GM12891 (cell line): Measurements from ENCODE around the gene TNKS1BP1.
"Not testable (repeated sequence)": the region's sequence is repeated elsewhere in the genome, so short reads cannot be mapped to it uniquely, and the experiment has no call there.

ENCODE experiments used
- DNase-seq: peaks from one replicate; pipeline ENCODE4 v3.0.0; 2011; ENCODE audit warnings: low spot score; ENCODE audit not compliant: insufficient read length
- FAIRE-seq: peaks from 2 replicates; lab custom pipeline; 2011; peaks lifted over from hg19 to GRCh38; lab: Jason Lieb, UNC
- PAX5 ChIP-seq: IDR thresholded peaks from 2 replicates; pipeline ENCODE4 v1.6.1; 2011; ENCODE audit warnings: low read length, moderate library complexity, mild to moderate bottlenecking; ENCODE audit not compliant: insufficient read depth, severe bottlenecking
- POLR2A ChIP-seq: IDR thresholded peaks from 2 replicates; pipeline ENCODE4 v1.6.1; 2011; ENCODE audit warnings: low read depth, low read length, control low read depth
- POLR2AphosphoS5 ChIP-seq: IDR thresholded peaks from 2 replicates; pipeline ENCODE4 v1.6.1; 2011; ENCODE audit warnings: low read depth, low read length, control low read depth
- POU2F2 ChIP-seq: IDR thresholded peaks from 2 replicates; pipeline ENCODE4 v1.6.1; 2011; ENCODE audit warnings: low read depth, mild to moderate bottlenecking, control low read depth, low read length, moderate library complexity
- SPI1 ChIP-seq: IDR thresholded peaks from 2 replicates; pipeline ENCODE4 v1.6.1; 2011; ENCODE audit warnings: low read depth, low read length, control low read depth
- TAF1 ChIP-seq: IDR thresholded peaks from 2 replicates; pipeline ENCODE4 v1.6.1; 2011; ENCODE audit warnings: low read depth, low read length, control low read depth

TNKS1BP1 gene

DNA sequence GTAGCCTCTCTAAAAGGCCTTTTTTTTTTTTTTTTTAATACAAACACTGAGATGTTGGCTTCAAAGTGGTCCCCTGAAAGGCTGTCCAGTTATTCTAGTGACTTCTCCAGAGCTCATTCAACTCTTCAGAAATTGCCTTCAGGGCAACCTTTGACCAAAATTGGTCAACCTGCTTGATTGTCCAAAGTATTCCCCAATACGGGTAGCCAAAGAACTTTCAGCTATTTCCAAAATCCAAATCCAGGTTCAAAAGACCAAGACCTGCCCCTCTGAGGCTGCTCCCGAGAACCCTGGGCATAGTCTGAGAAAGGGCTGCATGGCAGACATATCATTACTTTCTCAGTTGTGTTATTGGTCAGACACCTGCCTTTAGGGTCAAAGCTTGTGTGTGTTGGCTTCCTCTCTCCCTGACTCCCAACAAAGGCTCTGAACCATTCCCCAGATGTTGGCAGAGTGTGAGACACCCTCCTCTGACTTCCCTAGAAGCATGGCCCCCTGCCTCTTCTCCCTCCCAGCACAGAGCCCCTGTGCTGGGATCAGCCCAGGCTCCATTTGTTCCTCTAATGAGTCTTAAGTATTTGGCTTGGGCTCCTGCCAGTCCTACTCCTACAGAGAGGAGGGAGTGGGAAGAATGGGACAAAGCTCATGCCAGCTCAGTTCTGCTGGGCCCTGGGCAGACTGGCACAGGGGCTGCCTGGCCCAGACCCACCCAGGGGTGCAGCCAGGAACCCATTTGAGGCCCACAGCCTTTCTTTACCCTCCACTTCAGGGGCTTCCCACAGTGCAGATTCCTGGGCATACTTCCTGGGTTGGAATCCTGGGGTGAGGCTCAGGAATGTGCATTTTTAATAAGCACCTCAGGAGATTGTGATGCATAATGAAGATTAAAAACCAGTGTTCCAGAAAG, 30.3 kb downstream of the TNKS1BP1 start:
- TF ChIP-seq POLR2AphosphoS5 (no peak), SPI1 (no peak), PAX5 (no peak), TAF1 (no peak), POLR2A (no peak), POU2F2 (no peak)
- DNase-seq (no peak), FAIRE-seq (no peak)

DNA sequence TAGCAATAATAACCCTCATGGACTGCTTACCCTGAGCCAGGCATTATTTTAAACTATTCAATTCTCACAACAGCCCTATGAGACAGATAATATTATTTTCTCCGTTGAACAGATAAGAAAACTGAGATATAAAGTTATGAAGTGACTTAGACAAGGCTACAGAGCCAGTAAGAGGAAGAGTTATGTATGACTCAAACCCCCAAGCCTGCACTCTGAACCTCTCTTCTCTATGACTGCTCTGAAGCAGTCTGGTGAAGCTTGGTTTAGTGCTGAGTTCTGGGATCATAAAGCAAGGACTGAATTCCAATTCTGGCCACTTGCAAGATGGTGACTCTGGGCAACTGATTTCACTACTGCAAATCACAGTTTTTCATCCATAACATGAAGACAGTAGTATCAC, 34.5 kb downstream of the TNKS1BP1 start:
- no peak for FAIRE-seq
- no peak for DNase-seq
- TF ChIP-seq POLR2A, result no peak
- no peak for TF ChIP-seq SPI1
- no peak for TF ChIP-seq POU2F2
- no peak for TF ChIP-seq TAF1
- no peak for TF ChIP-seq POLR2AphosphoS5
- TF ChIP-seq PAX5, result no peak

DNA sequence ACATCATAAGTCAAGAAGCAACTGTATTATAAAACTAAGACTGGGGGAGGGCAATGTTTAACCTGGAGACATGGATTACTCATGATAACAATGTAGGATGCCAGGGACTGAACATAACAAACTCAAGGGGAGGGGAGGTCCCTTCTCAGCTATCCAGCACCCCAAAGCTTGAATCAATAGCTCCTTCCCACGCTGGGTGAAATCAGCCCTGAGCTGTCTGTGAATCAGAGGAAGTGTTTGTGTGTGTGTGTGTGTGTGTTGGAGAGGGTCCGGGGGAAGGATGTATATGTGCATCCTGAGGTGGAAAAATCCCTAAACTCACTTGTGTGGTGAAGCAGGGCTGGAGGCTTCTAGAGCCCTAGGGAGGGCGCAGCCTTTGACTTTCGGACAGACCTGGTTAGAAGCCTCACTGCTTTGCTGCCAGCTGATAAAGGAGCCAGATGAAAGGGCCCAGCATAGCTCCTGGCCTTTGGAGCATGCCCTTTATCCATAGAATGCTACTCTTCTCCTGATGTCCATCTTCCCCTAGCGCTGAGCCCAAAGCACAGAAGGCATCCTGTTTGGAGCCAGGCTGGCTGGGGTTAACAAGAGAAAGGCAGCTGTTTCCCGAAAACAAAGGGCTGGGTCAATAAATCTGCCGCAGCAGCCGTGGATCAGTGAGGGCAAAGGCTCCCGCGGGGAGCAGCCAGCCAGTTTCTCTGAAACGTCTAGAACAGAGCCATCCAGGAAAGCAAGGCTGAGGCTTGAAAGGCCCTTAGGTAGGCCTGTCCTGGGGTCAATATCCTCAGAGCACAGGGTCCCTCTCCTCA, 35.8 kb downstream of the TNKS1BP1 start:
- TF ChIP-seq POLR2A (no peak), PAX5 (no peak), POU2F2 (no peak), POLR2AphosphoS5 (no peak), TAF1 (no peak), SPI1 (no peak)
- DNase-seq (no peak), FAIRE-seq (no peak)

DNA sequence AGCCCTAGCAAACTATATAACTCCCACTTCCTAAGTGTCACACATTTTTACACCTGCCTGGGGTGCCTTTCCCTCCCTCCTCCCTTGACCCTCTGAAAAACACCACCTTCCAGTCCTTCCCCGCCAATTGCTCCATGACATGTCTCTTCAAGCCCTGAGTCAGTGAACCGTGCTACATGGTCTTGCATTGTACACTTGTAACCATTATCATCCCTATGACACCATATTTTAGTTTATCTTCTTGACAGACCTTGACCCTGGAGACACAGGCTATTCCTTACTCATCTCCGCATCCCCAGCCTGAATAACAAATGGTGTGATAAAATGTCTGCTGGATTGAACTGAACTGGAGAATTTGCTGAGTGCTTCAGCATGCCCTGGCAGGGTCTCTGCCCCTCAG, 36.9 kb downstream of the TNKS1BP1 start:
- DNase-seq, result no peak
- no peak for TF ChIP-seq SPI1
- TF ChIP-seq POLR2AphosphoS5, result no peak
- TF ChIP-seq TAF1, result no peak
- TF ChIP-seq PAX5, result no peak
- TF ChIP-seq POLR2A, result no peak
- no peak for TF ChIP-seq POU2F2
- no peak for FAIRE-seq

- DNase-seq (no peak), FAIRE-seq (no peak)
- TF ChIP-seq POLR2AphosphoS5 (no peak), POLR2A (no peak), POU2F2 (no peak), TAF1 (no peak), PAX5 (no peak), SPI1 (no peak)
Observed at GRCh38 chr11:57283231-57283990, 41.3 kb downstream of the TNKS1BP1 start.

- FAIRE-seq, DNase-seq: not testable (repeated sequence)
Observed at GRCh38 chr11:57281546-57281945, 43.2 kb downstream of the TNKS1BP1 start.

DNA sequence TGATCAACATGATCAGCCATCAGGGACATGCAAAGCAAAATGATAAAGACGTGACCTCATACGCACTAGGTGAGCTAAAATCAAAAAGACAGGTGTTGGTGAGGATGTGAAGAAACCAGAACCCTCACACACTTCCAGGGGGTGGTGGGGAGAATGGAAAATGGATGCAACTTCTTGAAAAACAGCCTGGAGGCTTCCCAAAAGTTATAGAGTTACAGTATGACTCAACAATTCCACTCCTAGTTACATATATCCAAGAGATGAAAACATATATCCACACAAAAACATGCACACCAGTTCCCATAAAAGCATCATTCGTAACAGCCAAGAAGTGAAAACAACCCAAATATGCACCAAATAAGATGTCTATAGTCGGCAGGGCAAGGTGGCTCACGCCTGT, 45.6 kb downstream of the TNKS1BP1 start:
- DNase-seq (no peak), FAIRE-seq (no peak)

DNA sequence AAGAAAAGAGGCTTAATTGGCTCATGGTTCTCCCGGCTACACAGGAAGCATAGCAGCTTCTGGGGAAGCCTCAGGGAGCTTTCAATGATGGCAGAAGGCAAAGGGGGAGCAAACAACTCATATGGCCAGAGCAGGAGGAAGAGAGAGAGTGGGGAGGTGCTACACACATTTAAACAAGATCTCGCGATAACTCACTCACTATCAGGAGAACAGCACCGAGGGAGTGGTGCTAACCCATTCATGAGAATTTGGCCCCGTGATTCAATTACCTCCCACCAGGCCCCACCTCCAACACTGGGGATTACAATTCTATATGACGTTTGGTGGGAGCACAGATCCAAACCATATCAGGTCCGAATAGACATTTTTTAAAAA, 46.0 kb downstream of the TNKS1BP1 start:
- DNase-seq (no peak), FAIRE-seq (no peak)
- TF ChIP-seq PAX5 (no peak), POLR2AphosphoS5 (no peak), TAF1 (no peak), POLR2A (no peak), POU2F2 (no peak), SPI1 (no peak)

More for the DNA sequence above, 45.6 kb downstream of the TNKS1BP1 start:
- TF ChIP-seq SPI1 (no peak), POLR2A (no peak), PAX5 (no peak), TAF1 (no peak)
